HG03135 (cell line): ENCODE results near the gene RNF166.

ENCODE experiments used
- ATAC-seq: cut with Tn5 transposase; IDR thresholded peaks from one replicate; pipeline ENCODE4 v1.9.1; 2021; ENCODE audit warnings: mild to moderate bottlenecking, moderate library complexity; ENCODE audit not compliant: unreplicated experiment

The RNF166 gene

GRCh38 chr16:88711750-88712340 is 5.6 kb upstream of the RNF166 start:
- ATAC-seq = no peak

GRCh38 chr16:88710556-88710955 is 4.3 kb upstream of the RNF166 start:
- no peak for ATAC-seq

GRCh38 chr16:88706965-88707826 is 988 bp upstream of the RNF166 start:
- ATAC-seq = no peak

- peak; percentile 7 for ATAC-seq
These were observed 393 bp downstream of the RNF166 start for GRCh38 chr16:88705801-88706228.

- no peak for ATAC-seq
These were observed 1.0 kb downstream of the RNF166 start for GRCh38 chr16:88705076-88705684.

- ATAC-seq = no peak
These were observed 2.5 kb downstream of the RNF166 start for GRCh38 chr16:88703486-88704309.

- ATAC-seq = no peak
These were observed 3.6 kb downstream of the RNF166 start for GRCh38 chr16:88702371-88703210.

- ATAC-seq = no peak
These were observed 4.4 kb downstream of the RNF166 start for GRCh38 chr16:88701581-88702370.

- ATAC-seq = peak; percentile 49
These were observed 5.3 kb downstream of the RNF166 start for GRCh38 chr16:88700636-88701482.

- ATAC-seq = no peak
These were observed 5.9 kb downstream of the RNF166 start for GRCh38 chr16:88700322-88700635.

- ATAC-seq = no peak
These were observed 7.0 kb downstream of the RNF166 start for GRCh38 chr16:88699180-88699579.

- ATAC-seq = no peak
These were observed 7.6 kb downstream of the RNF166 start for GRCh38 chr16:88698646-88699045.

- no peak for ATAC-seq
These were observed 8.2 kb downstream of the RNF166 start for GRCh38 chr16:88697831-88698615.

GRCh38 chr16:88697116-88697830 is 8.9 kb downstream of the RNF166 start:
- no peak for ATAC-seq

- ATAC-seq = no peak
These were observed 9.8 kb downstream of the RNF166 start for GRCh38 chr16:88696441-88696840.

- no peak for ATAC-seq
These were observed 10.5 kb downstream of the RNF166 start for GRCh38 chr16:88695753-88696152.

- ATAC-seq = no peak
These were observed 11.0 kb downstream of the RNF166 start for GRCh38 chr16:88695218-88695617.
